GM19455 (cell line): ENCODE results near the gene TICAM2.
"Not testable (repeated sequence)": the region's sequence is repeated elsewhere in the genome, so short reads cannot be mapped to it uniquely, and the experiment has no call there.

ENCODE experiments used
- ATAC-seq: cut with Tn5 transposase; IDR thresholded peaks from one replicate; pipeline ENCODE4 v1.9.1; 2021; ENCODE audit not compliant: unreplicated experiment

Gene TICAM2, protein sequence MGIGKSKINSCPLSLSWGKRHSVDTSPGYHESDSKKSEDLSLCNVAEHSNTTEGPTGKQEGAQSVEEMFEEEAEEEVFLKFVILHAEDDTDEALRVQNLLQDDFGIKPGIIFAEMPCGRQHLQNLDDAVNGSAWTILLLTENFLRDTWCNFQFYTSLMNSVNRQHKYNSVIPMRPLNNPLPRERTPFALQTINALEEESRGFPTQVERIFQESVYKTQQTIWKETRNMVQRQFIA

DNA sequence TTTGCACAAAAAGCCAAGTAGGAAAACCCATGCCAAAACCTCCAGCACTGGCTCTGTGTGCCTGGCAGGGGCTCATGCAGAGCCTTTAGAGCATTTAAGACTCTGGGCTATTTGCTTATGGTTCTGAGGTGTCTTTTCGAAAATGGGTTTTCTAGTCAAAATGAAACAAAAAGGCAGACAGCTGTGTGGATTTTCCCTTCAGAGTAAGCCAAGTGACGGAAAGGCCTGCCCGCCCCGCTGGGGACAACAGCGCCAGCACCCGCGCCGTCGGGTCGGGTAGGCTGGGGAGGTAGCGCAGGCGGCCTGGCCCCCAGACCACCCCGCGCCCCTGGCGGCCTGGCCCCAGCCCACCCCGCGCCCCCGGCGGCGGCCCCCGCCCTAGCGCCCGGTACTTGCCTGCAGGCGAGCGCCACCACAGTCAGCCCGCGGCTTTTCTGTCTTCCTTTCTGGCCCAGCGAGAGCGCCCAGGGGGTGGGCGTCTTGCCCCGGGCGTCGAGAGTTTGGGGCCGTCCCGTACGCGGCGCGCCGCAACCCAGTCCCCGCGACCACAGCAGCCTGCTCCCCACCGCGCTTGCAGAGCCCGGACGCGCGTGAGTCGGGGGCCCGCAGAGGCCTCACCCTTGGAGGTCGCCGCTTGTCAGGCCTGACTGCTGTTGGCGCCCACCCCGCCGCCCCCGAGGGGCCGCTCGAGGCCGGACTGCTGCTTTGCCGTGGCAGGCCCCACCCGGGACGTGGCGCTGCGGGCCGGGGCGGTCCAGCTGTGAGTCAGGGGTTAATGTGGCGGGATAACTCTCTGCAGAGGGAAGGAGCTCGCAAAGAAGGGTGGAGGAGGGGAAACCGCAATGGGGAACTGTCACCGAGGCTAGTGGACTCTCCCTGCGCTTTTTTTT is at the start of gene TICAM2:
Gene TICAM2 (minus strand): TSS at position 779 of the 890 bp plus-strand sequence. CDS start 21,223 bp downstream, outside the sequence.
- ATAC-seq, result peak; percentile 73

DNA sequence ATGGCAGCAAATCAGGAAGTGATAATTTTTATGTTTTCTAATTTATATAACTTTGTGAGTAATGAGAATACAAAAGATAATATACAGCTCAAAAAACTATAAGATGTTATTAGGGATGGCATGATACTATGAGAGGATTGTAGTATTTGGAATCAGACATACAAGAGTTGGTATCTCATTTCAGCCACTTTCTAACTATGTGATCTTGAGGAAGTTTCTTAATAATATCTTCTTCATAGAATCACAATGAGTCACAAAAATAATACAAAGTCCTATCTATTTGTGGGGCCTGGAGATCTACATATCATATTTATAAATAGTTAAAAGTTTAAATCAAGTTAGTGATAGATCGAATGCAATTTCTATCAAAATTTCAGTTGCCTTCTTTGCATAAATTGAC is 47.3 kb upstream of the TICAM2 start:
- no peak for ATAC-seq

DNA sequence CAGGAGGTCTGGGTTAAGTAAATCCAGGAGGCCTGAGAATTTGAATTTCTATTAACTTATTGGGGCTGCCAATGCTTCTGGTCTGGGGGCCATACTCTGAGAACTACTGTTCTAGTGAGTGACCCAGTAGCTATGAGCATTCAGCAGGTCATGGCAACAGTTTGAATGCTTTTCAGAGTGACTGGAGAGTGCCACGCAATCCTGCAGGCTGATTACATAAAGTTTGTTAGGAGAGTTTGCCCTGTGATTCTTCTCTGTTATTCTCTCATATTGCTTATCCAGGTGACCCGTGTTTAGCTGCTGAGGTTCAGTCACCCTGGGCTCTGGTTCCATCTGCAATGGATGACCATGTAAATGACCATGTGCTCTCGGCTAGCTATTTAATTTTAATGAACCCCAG is 45.8 kb upstream of the TICAM2 start:
- ATAC-seq, result no peak

DNA sequence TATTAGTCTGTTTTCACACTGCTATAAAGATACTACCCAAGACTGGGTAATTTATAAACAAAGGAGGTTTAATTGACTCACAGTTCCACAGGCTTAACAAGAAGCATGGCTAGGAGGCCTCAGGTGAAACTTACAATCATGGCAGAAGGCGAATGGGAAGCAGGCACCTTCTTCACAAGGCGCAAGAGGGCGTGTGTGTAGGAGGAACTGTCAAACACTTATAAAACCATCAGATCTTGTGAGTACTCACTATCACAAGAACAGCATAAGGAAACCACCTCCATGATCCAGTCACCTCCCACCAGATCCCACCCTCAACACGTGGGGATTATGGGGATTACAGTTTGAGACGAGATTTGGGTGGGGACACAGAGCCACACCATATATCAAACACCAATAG is 43.1 kb upstream of the TICAM2 start:
- ATAC-seq, result not testable (repeated sequence)

DNA sequence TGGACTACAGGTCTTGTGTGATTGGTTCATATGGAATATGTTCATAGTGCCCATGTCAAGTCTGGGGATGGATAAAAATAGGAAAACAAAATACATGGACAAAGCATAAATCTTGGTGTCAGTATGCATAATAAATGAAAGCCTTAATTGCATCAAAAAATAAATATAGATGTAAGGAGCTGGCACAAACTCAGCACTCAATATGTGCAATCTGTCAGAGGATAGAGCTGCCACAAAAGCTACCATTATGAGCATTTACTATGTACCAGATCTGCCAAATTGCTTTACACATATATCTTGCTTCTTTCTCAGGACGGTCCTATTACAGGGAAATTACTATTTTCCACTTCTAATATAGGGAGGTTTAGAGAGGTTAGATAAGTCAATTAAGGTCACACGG is 41.8 kb upstream of the TICAM2 start:
- no peak for ATAC-seq

DNA sequence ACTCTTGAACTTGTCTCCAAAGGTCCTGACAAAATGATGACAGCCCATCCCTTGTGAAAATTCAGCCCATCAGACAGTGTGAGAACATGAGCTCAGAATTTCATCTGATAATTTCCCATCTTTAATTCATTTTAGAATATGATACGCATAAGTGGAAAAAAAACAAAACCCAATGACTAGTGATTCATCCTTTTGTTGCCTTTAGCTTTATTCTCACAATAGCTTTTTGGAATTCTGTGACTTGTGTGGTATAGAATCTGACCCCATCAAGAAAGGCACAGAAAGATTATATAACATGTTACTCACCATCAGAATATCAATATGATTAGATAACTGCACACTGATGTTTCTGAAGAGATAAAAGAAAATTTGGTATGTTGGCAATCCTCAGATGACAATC is 39.7 kb upstream of the TICAM2 start:
- no peak for ATAC-seq

DNA sequence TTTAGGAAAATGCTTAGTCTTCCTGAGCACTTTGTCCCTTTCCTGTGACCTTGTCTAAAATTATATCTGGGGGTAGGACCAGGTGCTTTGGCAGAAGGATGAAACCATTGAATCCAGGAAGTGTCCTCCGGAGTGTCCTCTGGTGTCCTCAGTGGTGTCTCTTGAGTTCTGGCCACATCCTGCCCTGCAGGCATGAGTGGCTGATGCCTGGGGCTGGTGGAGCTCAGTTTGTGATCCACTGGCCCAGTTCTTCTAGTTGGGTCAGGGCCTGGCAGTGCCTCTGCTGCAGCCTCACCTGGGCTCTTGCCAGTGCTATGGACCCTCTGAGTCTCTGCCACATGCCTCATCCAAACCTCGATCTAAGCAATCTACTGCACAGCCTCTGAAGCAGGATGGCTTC is 38.0 kb upstream of the TICAM2 start:
- ATAC-seq, result no peak

DNA sequence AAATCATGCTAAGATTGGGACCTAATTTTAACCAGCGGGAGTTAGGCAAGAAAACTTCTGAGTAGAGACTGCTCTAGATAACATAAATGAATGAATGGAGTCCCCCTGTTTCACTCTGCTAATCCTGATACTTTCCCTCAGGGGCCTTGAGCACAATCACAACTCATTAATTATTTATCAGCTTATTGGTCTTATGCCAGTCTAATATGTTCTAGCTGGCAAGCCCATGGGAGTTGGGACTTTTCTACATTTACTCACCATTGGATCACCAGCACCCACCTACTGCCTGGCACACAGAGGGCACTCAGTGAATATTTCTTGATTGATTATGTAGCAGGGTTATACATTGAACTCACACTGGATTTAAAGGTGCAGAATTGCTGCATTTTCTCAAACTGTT is 37.1 kb upstream of the TICAM2 start:
- ATAC-seq, result no peak

DNA sequence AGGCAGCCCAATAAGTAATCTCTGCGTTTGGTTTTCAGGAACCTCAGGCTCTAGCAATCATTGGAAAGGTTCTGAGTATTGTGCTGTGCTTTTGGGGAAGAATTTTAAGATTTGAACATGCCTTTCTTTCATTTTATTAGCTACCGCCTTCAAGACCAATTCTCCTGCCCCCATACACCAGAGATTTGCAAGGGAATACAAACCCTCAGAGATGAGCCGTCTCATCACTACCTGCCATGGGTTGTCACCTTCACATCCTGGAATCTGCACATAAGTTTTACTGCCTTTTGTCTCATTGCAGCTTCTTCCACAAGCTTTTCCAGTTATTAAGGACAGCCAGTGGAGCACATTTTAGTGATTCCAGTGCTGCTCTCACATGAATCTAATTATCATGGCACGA is 35.2 kb upstream of the TICAM2 start:
- ATAC-seq, result no peak

DNA sequence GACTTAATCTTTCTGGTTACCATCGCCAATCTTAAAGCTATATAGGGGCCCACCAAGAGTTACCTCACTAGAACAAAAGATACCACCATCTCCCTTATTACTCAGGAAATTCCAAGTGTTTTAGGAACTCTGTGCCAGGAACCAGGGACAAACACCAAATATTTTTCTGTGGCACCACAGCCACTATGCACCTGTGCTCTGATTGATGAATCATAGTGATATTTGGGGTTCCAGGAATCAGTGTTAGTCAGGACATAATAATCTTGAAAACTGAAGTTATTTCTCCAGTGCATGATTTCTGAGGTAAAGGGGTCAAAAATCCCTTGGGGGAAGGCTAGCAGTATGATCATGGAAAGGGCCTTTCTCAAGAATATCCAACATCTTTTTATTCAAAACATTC is 33.7 kb upstream of the TICAM2 start:
- ATAC-seq, result no peak

DNA sequence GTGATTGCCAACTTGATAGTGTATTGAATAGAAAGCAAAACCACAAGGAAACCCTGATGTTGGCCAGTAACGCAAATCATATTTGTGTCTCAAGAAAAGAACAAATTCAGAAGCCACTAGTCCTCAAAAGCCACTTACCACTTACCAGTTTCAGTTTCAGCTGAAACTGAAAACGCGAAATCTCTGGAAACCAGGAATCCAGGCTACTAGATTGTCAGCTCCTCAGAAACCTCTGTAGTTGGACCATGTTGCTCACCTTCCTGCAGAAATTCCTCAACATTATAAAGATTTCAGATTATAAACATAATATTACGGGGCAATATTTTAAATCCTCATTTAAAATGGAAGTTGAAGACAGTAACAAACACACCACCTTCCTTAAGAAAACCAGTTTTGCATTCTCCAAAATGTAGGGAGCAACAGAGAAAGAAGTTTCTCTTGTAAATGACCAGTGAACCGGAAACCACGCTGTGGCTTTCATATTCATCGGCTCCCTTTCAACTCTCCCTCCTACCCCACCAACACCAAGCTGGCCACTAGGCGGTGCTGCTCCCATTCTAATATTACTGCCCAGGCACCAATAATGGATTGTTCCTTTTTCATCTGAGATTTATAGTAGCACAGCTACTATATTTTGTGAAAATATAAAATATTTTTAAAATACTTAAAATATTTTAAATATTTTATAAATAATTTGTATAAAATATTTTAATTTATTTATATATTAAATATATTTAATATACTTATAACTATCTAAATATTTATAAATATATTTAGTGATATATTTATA is 32.3 kb upstream of the TICAM2 start:
- ATAC-seq, result peak; percentile 70

DNA sequence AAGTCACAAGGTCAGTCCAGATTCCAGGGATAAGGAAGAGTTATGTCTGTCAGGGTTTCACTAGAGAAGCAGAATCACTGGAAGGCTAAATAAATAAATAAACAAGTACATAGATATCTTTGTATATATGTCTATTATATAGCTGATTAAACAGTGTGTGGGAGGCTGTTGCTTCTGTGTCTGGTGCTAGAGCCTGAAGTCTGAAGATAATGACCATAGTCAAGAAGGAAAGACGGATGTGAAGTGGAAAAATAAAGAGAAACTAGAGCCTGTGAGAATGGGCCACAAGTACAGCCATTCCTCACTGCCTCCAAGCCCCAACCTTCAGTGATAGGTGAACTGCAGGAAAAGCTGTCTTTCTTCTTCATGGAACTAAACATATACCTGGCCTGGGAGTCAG is 27.6 kb upstream of the TICAM2 start:
- no peak for ATAC-seq

DNA sequence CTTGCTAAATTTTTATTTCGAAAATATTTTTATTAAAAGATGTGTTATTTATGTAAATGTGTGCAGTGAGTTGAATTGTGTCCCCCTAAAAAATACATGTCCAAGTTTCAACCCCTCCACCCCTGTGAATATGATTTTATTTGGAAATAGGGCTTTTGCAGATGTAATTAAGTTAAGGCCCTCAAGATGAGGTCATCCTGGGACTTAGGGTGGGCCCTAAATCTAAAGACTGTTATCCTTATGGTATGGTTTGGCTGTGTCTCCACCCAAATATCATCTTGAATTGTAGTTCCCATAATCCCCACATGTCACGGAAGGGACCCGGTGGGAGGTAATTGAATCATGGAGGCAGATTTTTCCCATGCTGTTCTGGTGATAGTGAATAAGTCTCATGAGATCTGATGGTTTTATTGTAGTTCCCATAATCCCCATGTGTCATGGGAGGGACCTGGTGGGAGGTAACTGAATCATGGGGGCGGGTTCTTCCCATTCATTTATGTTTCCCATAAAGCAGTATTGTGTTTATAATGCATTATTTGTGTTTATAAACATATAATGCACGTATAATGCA is 25.1 kb upstream of the TICAM2 start:
- ATAC-seq, result no peak

DNA sequence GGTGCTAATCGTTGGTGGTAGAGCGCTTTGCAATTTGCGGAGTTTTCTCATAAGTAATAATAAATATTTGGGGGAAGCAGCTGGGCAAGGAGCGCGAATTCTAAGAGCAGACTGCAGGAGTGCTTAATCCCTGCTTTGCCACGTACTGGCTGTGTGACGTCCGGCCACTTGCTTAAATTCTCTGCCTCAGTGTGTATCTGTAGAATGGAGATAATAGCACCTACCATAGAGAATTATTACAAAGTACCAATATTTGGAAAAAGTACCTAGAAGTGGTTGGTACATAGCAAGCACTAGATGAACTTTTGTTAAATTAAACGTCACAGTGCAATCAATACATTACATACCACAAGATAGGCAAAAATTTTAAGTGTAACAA is 24.2 kb upstream of the TICAM2 start:
- peak; percentile 40 for ATAC-seq

DNA sequence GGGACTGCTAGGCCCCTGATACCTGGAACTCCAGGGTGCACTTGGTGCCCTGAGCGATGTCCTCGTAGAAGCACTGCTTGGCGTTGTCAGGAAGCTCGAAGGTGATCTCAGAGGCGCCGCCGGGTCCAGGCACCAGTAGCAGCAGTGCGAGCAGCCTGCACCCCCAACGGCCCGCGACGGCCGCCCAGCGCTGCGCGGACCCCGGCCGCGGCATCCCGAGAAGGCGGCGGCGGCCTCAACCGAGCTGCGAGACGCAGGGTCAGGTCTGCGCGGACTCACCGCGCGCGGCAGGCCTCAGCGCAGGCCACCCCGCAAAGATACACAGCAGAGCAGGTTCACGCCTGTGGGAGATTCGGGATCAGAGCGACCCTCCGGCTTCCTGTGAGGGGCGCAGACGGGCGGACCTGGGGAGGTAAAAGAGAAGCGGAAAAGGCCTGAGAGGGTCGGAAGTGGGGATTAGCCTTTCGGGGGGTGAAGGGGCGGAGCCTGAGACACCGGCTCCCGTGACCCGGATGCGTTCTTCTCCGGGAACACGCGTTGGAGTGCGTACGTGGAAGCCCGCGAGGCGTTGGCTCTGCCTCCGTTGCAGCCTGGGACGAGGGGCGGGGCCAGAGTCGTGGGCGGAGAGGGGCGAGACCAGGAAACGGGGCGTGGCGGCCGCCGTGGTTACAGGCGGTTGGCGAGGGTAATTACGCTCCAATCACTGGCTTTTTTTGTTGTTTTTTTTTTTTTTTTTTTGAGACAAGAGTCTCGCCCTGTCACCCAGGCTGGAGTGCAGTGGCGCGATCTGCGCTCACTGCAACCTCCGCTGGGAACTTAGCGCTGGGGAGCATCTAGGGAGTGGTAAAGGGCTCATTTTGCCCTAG is 23.5 kb upstream of the TICAM2 start, which contains the start of gene TMED7:
Gene TMED7 (minus strand): TSS at position 458 of the 866 bp plus-strand sequence. CDS start 244 bp downstream, at position 214.
- peak; percentile 91 for ATAC-seq

DNA sequence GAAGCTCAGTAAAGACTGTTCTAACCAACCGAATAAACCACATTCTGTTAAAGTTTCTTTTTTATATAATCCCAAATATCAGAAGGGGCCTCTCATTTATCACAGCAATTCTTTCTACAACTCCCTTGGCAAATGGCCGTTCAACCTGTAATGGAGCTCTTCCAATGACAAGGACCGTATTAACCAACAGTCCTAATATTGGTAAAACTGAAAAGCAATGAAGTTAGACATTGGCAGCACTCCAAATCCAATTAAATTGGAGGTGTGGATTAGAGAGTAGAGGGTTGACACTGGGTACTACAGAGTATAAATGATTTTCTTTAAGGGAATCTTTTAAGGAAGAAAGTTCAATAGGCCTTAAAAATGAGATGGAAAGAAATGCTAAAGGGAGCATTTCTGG is 22.7 kb upstream of the TICAM2 start:
- no peak for ATAC-seq

DNA sequence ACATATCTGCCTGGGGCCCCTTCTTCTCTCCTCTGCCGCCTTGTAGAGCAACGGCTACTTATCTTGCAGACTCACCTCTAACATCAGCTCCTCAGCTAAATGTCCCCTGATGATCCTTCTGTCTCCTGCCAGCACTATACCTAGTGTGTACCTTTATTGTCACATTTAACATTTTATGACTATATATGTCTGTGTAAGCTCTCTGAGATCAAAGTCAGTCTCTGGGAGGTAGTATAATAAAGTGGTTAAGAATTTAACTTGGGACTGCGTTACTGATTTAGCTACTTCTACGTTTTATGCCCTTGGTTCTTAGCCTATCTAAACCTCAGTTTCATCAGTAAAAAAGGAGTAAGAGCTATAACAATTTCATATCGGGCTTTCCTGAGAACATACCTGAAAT is 21.4 kb upstream of the TICAM2 start:
- no peak for ATAC-seq

DNA sequence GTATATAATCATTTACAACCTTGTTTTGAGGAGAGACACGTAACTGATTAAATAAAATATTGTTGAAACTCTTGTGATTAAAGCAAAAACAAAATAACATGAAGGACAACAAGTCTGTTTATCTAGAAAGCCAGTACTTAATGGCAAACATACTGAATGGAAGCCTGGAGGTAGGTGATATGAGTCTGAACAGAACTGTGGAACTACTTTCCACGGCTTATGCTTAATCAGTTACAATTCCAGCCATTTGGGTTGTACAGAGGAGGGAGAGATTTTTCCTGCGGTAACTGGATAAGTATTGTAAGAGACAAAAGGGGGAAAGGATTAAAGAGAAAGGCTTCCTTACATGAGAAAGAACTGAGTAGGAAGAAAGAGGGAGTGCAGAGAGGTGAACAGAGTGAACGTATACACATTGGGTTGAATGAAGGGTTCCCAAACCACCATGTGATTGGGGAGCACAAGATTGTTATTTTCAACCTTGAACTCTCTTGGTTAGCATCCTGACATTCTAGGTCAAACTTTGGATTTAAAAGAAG is 19.2 kb upstream of the TICAM2 start:
- no peak for ATAC-seq

DNA sequence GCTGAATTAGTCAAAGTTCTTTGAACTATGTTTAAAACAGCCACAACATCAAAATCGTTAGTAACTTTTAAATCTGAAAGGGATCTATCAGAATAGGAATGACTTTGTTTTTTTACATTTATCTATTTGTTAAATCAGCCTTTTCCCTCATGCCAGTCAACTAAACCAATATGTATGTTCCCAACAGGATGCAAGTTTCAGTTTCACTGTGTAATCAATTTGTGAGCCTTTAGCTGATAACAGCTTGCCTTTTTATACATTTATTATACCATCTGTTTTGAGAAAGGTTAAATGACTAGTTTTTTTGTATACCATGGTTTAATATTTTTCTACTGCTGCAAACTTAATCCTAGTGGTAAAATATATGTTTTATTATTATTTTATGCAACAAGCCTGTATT is 14.6 kb upstream of the TICAM2 start:
- ATAC-seq, result no peak

DNA sequence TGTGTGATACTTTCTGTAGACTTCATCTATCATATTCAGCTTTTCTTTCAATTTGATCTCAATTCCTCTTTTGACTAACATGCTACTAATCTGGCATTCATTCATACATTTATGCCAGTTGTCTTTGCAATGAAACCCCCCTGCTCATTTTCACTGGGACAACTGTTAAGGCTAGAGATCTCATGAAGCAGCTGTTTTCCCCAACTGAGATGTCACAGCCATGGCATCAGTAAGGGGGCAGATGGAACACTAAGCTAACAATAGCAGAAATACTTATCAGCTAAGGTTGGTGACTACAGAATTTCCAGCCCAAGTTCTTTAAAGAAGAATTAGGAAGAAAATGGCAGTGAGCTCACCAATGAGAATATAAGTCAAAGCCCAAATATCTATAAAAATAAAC is 14.2 kb upstream of the TICAM2 start:
- no peak for ATAC-seq
